Calu3 (cell line): ENCODE data around the gene GBX1. TPM values are rescaled to one million over a fixed set of nuclear protein-coding genes. Genes with fewer than 3 reads are reported as not detected.

ENCODE experiments used
- BruUV-seq: library from RNA; stranded (reverse); fragments of 400-500 nt; replicated peaks from 2 replicates; lab custom pipeline; 2021; lab: Mats Ljungman, UMichigan
- CTCF ChIA-PET: fragments of 300-600 bp; sonication (Branson Sonifier 250); formaldehyde crosslinking; loops from one replicate; lab custom pipeline; 2022; ENCODE audit warnings: antibody characterized with exemption; lab: Charles Lee
- DNase-seq: peaks from one replicate; pipeline ENCODE4 v3.0.0; 2022
- H3K27ac Mint-ChIP-seq: one replicate; pipeline ENCODE4 v1.8.0; 2022; ENCODE audit warnings: mixed read lengths; ENCODE audit not compliant: unreplicated experiment
- H3K27me3 Mint-ChIP-seq: one replicate; pipeline ENCODE4 v1.8.0; 2022; ENCODE audit warnings: mixed read lengths; ENCODE audit not compliant: unreplicated experiment
- H3K36me3 Mint-ChIP-seq: one replicate; pipeline ENCODE4 v1.8.0; 2022; ENCODE audit warnings: mild to moderate bottlenecking, moderate library complexity, mixed read lengths; ENCODE audit not compliant: insufficient read depth, unreplicated experiment
- H3K4me1 Mint-ChIP-seq: one replicate; pipeline ENCODE4 v1.8.0; 2022; ENCODE audit warnings: mild to moderate bottlenecking, low read depth, mixed read lengths; ENCODE audit not compliant: unreplicated experiment
- H3K4me3 Mint-ChIP-seq: one replicate; pipeline ENCODE4 v1.8.0; 2022; ENCODE audit warnings: mild to moderate bottlenecking, low read depth, moderate library complexity, mixed read lengths; ENCODE audit not compliant: unreplicated experiment
- H3K9me3 Mint-ChIP-seq: one replicate; pipeline ENCODE4 v1.8.0; 2022; ENCODE audit warnings: low read depth, mixed read lengths; ENCODE audit not compliant: unreplicated experiment
- intact Hi-C: fragments of 100-400 bp; cut with micrococcal nuclease; formaldehyde crosslinking; loops from one replicate; pipeline ENCODE4 v1.10.0; 2022; ENCODE audit not compliant: unreplicated experiment
- total RNA-seq: library from RNA; stranded (reverse); gene quantifications from 2 replicates; pipeline ENCODE4 v1.2.3, GENCODE V29; 2022
- TF ChIP-seq, protein P1 (sequence below): fragments of 200-600 bp; IDR thresholded peaks from one replicate; pipeline ENCODE4 v1.8.0; 2022; ENCODE audit warnings: antibody characterized with exemption; ENCODE audit not compliant: unreplicated experiment

GBX1 gene
- total RNA-seq, 1 experiment from 2014 or later = not detected

- H3K4me3 Mint-ChIP-seq = no peak overlapping the region
- no peaks in the 10 kb centered on the region for H3K9me3 Mint-ChIP-seq
- DNase-seq = no peak
- H3K27ac Mint-ChIP-seq = no peak overlapping the region
- TF ChIP-seq, protein P1, sequence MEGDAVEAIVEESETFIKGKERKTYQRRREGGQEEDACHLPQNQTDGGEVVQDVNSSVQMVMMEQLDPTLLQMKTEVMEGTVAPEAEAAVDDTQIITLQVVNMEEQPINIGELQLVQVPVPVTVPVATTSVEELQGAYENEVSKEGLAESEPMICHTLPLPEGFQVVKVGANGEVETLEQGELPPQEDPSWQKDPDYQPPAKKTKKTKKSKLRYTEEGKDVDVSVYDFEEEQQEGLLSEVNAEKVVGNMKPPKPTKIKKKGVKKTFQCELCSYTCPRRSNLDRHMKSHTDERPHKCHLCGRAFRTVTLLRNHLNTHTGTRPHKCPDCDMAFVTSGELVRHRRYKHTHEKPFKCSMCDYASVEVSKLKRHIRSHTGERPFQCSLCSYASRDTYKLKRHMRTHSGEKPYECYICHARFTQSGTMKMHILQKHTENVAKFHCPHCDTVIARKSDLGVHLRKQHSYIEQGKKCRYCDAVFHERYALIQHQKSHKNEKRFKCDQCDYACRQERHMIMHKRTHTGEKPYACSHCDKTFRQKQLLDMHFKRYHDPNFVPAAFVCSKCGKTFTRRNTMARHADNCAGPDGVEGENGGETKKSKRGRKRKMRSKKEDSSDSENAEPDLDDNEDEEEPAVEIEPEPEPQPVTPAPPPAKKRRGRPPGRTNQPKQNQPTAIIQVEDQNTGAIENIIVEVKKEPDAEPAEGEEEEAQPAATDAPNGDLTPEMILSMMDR = no peak
- BruUV-seq = no TSS peak
- H3K36me3 Mint-ChIP-seq = no peaks in the 10 kb centered on the region
- intact Hi-C loops = no loop called here
- H3K27me3 Mint-ChIP-seq = peaks cover 56% of the 10 kb centered on the region
- H3K4me1 Mint-ChIP-seq = no peaks in the 10 kb centered on the region
- CTCF ChIA-PET = no interaction called here
Observed at GRCh38 chr7:151188252-151188542, 20.7 kb upstream of the GBX1 start.

GRCh38 chr7:151187409-151188251 lies 20.1 kb upstream of the GBX1 start:
- intact Hi-C loops = no loop called here
- Mint-ChIP-seq H3K9me3 (no peaks in the 10 kb centered on the region), H3K4me1 (no peaks in the 10 kb centered on the region), H3K27me3 (peaks cover 62% of the 10 kb centered on the region), H3K36me3 (no peaks in the 10 kb centered on the region), H3K27ac (no peak overlapping the region), H3K4me3 (no peak overlapping the region)
- no peak for DNase-seq
- no TSS peak for BruUV-seq
- CTCF ChIA-PET = no interaction called here
- TF ChIP-seq, protein P1 = no peak

DNA sequence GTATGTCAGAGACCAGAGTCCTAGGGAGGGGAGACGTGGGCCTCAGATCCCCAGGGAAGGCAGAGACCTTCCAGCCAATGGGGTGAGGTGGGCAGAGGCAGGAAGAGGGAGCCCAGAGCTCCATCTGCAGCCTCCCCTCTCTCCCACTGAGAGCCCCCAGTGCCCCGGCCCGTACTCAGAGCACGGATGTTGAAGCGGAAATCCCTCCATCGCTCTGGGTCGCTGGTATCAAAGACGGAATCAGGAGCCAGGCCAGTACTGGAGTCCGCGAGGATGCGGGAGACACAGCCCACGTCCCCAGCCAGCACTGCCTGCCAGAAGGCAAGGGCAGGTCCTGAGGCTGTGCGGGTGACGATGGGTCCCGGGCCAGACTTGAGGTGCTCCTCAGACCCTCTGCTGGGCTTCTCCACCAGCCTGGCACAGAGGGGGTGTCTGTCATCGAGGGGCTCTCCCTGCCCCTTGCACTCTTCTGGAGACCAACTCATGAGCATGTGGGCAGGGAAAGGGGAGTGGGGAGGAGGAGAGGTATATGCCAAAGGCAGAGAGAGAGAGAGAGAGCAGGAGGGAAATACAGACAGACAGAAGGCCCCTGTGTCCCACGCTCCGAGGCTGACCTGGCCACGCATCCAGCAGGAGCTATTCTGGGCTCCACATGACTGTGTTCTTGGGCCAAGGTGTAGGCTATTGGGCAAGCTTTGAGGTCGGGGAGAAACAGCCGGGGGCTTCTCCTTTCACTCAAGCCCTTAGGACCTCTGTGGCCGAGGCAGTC lies 19.3 kb upstream of the GBX1 start, which contains the start of gene ASB10:
Gene ASB10, minus strand, starts transcription at position 611 of the 769 bp plus-strand sequence. Its CDS starts 120 bp downstream, at position 491.
- no peaks in the 10 kb centered on the region for H3K36me3 Mint-ChIP-seq
- H3K4me3 Mint-ChIP-seq = no peak within 1 kb of the TSS
- no peaks in the 10 kb centered on the region for H3K4me1 Mint-ChIP-seq
- TF ChIP-seq, protein P1 = no peak
- CTCF ChIA-PET = no interaction called here
- H3K27ac Mint-ChIP-seq = no peak within 1 kb of the TSS
- no TSS peak for BruUV-seq
- no peaks in the 10 kb centered on the region for H3K9me3 Mint-ChIP-seq
- intact Hi-C loops = no loop called here
- no peak for DNase-seq
- H3K27me3 Mint-ChIP-seq = peaks cover 70% of the 10 kb centered on the region

DNA sequence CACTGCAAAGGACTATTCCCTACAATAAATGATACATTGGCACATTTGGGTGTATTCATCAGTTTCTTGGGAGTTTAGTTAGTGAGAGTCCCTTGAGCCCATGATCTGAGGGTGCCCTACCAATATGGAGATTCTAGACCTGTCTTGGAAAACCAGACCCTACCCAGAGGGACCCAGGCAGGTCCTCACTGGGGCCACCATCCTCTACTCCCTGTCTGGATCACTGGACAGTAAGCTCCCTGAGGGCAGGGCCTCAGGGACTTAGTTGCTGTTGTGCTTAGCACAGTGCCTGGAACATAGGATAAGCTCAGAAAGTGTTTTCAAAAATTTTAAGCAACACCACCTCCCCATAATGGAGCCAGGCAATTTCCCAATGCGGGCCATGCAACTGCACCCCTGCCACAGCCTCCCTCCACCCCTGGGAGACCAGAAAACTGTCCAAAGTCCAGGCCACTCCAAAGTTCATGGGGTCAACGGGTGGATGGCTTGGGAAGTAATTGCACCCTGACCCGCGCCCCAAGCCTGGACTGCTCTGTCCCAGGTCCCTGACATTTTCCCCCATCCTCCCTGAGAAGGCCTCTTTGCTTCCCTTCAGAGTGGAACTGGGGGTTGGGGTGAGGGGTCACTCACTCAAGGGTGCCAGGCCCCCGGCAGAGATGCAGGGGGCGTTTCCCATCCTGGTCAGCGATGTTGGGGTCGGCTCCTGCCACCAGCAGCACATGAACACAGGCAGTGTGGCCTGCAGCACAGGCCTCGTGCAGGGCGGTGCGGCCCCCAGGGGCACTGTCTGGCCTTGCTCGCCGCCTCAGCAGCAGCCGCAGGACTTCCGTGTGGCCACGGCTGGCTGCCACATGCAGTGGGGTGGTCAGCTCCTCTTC lies 18.5 kb upstream of the GBX1 start:
- no peaks in the 10 kb centered on the region for H3K9me3 Mint-ChIP-seq
- TF ChIP-seq, protein P1 = no peak
- DNase-seq = no peak
- CTCF ChIA-PET = no interaction called here
- H3K4me3 Mint-ChIP-seq = no peak overlapping the region
- intact Hi-C loops = no loop called here
- H3K27me3 Mint-ChIP-seq = peaks cover 70% of the 10 kb centered on the region
- no peaks in the 10 kb centered on the region for H3K36me3 Mint-ChIP-seq
- no peaks in the 10 kb centered on the region for H3K4me1 Mint-ChIP-seq
- no peak overlapping the region for H3K27ac Mint-ChIP-seq
- BruUV-seq = no TSS peak
